Lower lobe of right lung (tissue), 2 donors: ENCODE data around the gene S100A7. TPM values are rescaled to one million over a fixed set of nuclear protein-coding genes. Genes with fewer than 3 reads are reported as not detected.
"Not testable (repeated sequence)": the region's sequence is repeated elsewhere in the genome, so short reads cannot be mapped to it uniquely, and the experiment has no call there.

Source experiments
- ATAC-seq, 2 donors: fragments of 200-7000 bp; cut with Tn5 transposase; one replicate each; pipeline ENCODE4 v1.9.1; 2020 to 2022; ENCODE audit warnings: mild to moderate bottlenecking in 2 of 2, moderate library complexity in 2 of 2
- DNase-seq: peaks from one replicate; pipeline ENCODE4 v3.0.0-alpha.2; 2020
- H3K27ac ChIP-seq: fragments of 200-600 bp; one replicate; pipeline ENCODE4 v1.8.0; 2022
- H3K27me3 ChIP-seq: fragments of 200-600 bp; one replicate; pipeline ENCODE4 v1.8.0; 2022; ENCODE audit warnings: low read depth
- H3K36me3 ChIP-seq: fragments of 200-600 bp; one replicate; pipeline ENCODE4 v1.8.0; 2022; ENCODE audit warnings: mild to moderate bottlenecking
- H3K4me1 ChIP-seq: fragments of 200-600 bp; one replicate; pipeline ENCODE4 v1.8.0; 2022
- H3K4me3 ChIP-seq: fragments of 200-600 bp; one replicate; pipeline ENCODE4 v1.8.0; 2022; ENCODE audit warnings: mild to moderate bottlenecking
- H3K9me3 ChIP-seq: fragments of 200-600 bp; one replicate; pipeline ENCODE4 v1.8.0; 2022
- CTCF ChIP-seq: fragments of 200-600 bp; IDR thresholded peaks from one replicate; pipeline ENCODE4 v1.8.0; 2022; ENCODE audit warnings: antibody characterized with exemption, mild to moderate bottlenecking
- intact Hi-C: fragments of 100-400 bp; cut with DNase I; formaldehyde crosslinking; loops from one replicate; pipeline ENCODE4 v1.11.0; 2022
- total RNA-seq: library from RNA; stranded (reverse); fragmentation: NEBNext Ultra II Directional; extraction: Animal tissue kit (Norgen Biotek cat#: 25700); gene quantifications from one replicate; pipeline ENCODE4 v1.2.1, GENCODE V29; 2021
- donor health status: DM: no; HTN: yes; CAD: no; lungs with severe emphysema.

The S100A7 gene
- total RNA-seq, 1 donor from 2014 or later: not detected

GRCh38 chr1:153417136-153417888 is 43.1 kb downstream of the S100A7 start:
- DNase-seq (no peak), ATAC-seq (no peak)
- Histone ChIP-seq H3K4me3 (no peak overlapping the region), H3K4me1 (no peaks in the 10 kb centered on the region), H3K36me3 (no peaks in the 10 kb centered on the region), H3K9me3 (no peaks in the 10 kb centered on the region), H3K27me3 (peaks cover 12% of the 10 kb centered on the region), H3K27ac (no peak overlapping the region)
- no peak for TF ChIP-seq CTCF
- intact Hi-C loops: no loop called here

GRCh38 chr1:153415850-153416570 is 44.4 kb downstream of the S100A7 start, which contains the start of gene S100A7A:
TSS of gene S100A7A (plus strand) at chr1:153416520. CDS start at chr1:153418083, 1,563 bp downstream.
- intact Hi-C loops: no loop called here
- no peaks in the 10 kb centered on the region for H3K4me1 ChIP-seq
- no peak within 1 kb of the TSS for H3K4me3 ChIP-seq
- TF ChIP-seq CTCF: no peak
- no peaks in the 10 kb centered on the region for H3K9me3 ChIP-seq
- ATAC-seq (no peak), DNase-seq (no peak)
- H3K27me3 ChIP-seq: peaks cover 12% of the 10 kb centered on the region
- H3K27ac ChIP-seq: no peak within 1 kb of the TSS
- no peaks in the 10 kb centered on the region for H3K36me3 ChIP-seq

- H3K27me3 ChIP-seq, H3K27ac ChIP-seq, intact Hi-C loops, H3K36me3 ChIP-seq, H3K9me3 ChIP-seq, ATAC-seq, H3K4me1 ChIP-seq, H3K4me3 ChIP-seq, DNase-seq: not testable (repeated sequence)
These were observed 46.5 kb downstream of the S100A7 start for GRCh38 chr1:153413961-153414360.

Other genes with a start within 250 kb of the S100A7 start
- gene PRR9, start 243.1 kb downstream of the S100A7 start, total RNA-seq: not detected
- gene LORICRIN, start 201.0 kb downstream of the S100A7 start, total RNA-seq: not detected
- gene PGLYRP3, start 147.7 kb downstream of the S100A7 start, total RNA-seq: not detected
- gene PGLYRP4, start 111.8 kb downstream of the S100A7 start, total RNA-seq: 0.30 TPM
- 911 TPM for gene S100A9, start 102.8 kb downstream of the S100A7 start, total RNA-seq
- 54.9 TPM for gene S100A12, start 85.0 kb downstream of the S100A7 start, total RNA-seq
- 622 TPM for gene S100A8, start 69.6 kb downstream of the S100A7 start, total RNA-seq
- not detected for gene S100A7A, start 44.1 kb downstream of the S100A7 start, total RNA-seq
- gene S100A6, start 75.3 kb upstream of the S100A7 start, total RNA-seq: 1,109 TPM
- gene S100A5, start 80.3 kb upstream of the S100A7 start, total RNA-seq: not detected
- gene S100A4, start 85.2 kb upstream of the S100A7 start, total RNA-seq: 600 TPM
- gene S100A3, start 88.6 kb upstream of the S100A7 start, total RNA-seq: 4.5 TPM
- 3.8 TPM for gene S100A2, start 105.2 kb upstream of the S100A7 start, total RNA-seq
- gene S100A16, start 152.5 kb upstream of the S100A7 start, total RNA-seq: 52.3 TPM
- gene S100A14, start 155.7 kb upstream of the S100A7 start, total RNA-seq: 138 TPM
- gene S100A13, start 166.9 kb upstream of the S100A7 start, total RNA-seq: 83.0 TPM
- gene S100A1, start 167.8 kb upstream of the S100A7 start, total RNA-seq: 0.71 TPM
- gene CHTOP, start 173.4 kb upstream of the S100A7 start, total RNA-seq: 72.2 TPM
- 40.2 TPM for gene SNAPIN, start 198.1 kb upstream of the S100A7 start, total RNA-seq
- 83.2 TPM for gene ILF2, start 210.3 kb upstream of the S100A7 start, total RNA-seq
- 58.8 TPM for gene NPR1, start 218.0 kb upstream of the S100A7 start, total RNA-seq